K562 (cell line): Measurements from ENCODE around the gene UBE3D. TPM values are rescaled to one million over a fixed set of nuclear protein-coding genes. Genes with fewer than 3 reads are reported as not detected.
A peak's percentile ranks its signal among the peaks of the same experiment; 100 is the strongest.

ENCODE experiments used
- CBX8 ChIP-seq: fragments of 200-600 bp; sonication (generic); IDR thresholded peaks from 2 replicates; pipeline ENCODE4 v1.6.1; 2012; ENCODE audit warnings: borderline replicate concordance, mixed run types, low read depth, mild to moderate bottlenecking, moderate library complexity, mixed read lengths, low read length, control low read depth, inconsistent platforms; ENCODE audit not compliant: poor library complexity, severe bottlenecking; ENCODE audit errors: extremely low read depth
- DIDO1 ChIP-seq: fragments of 450-650 bp; IDR thresholded peaks from 2 replicates; pipeline ENCODE4 v1.6.1; 2016; ENCODE audit warnings: low read depth, missing biosample characterization, missing genetic modification characterization
- LCOR ChIP-seq: sonication (generic); formaldehyde crosslinking; IDR thresholded peaks from 2 replicates; pipeline ENCODE4 v1.8.0; 2022; ENCODE audit warnings: mild to moderate bottlenecking, missing genetic modification reagents
- MXI1 ChIP-seq: IDR thresholded peaks from 2 replicates; pipeline ENCODE4 v1.6.1; 2011; ENCODE audit warnings: low read depth, mild to moderate bottlenecking, improper control_type of control experiment, low read length
- NFIC ChIP-seq: fragments of 450-650 bp; IDR thresholded peaks from 2 replicates; pipeline ENCODE4 v1.6.1; 2017; ENCODE audit warnings: mild to moderate bottlenecking, inconsistent platforms
- POLR2B ChIP-seq: fragments of 450-650 bp; IDR thresholded peaks from 2 replicates; pipeline ENCODE4 v1.6.1; 2018; ENCODE audit warnings: low read depth; ENCODE audit not compliant: partially characterized antibody
- PPARD ChIP-seq: fragments of 250-450 bp; sonication (Bioruptor Pico); IDR thresholded peaks from 2 replicates; pipeline ENCODE4 v1.8.0; 2022; ENCODE audit warnings: inconsistent platforms, mild to moderate bottlenecking, moderate library complexity
- RNF2 ChIP-seq: sonication (generic); IDR thresholded peaks from 2 replicates; pipeline ENCODE4 v1.6.1; 2016
- SMAD4 ChIP-seq: fragments of 250-450 bp; sonication (Bioruptor Pico); conservative IDR thresholded peaks from 2 replicates; pipeline ENCODE4 v1.8.0; 2021; ENCODE audit warnings: inconsistent platforms, mild to moderate bottlenecking, moderate library complexity
- TCF7L2 ChIP-seq: fragments of 150-350 bp; IDR thresholded peaks from 2 replicates; pipeline ENCODE4 v1.6.1; 2016; ENCODE audit warnings: low read depth, mild to moderate bottlenecking, low read length, moderate library complexity
- ZNF212 ChIP-seq: fragments of 450-650 bp; formaldehyde crosslinking; IDR thresholded peaks from 2 replicates; pipeline ENCODE4 v1.4.0; 2020; ENCODE audit warnings: mild to moderate bottlenecking
- ZNF695 ChIP-seq: fragments of 450-650 bp; formaldehyde crosslinking; IDR thresholded peaks from 2 replicates; pipeline ENCODE4 v1.4.0; 2020; ENCODE audit warnings: mild to moderate bottlenecking, moderate library complexity
- polyA plus RNA-seq, 8 experiments: library from polyadenylated mRNA; depleted of rRNA in 4 of 8; stranded (reverse) in 5 of 8; unstranded in 3 of 8; fragments of >200 nt; fragmentation: Nextera tagmentation in 2 of 8; fragmentation: Illumina TruSeq in 1 of 8; extraction: Ambion mirVana in 2 of 8; extraction: Trizol in 1 of 8; gene quantifications; 2 replicates each; pipeline versions ENCODE4 v1.2.1 to v1.2.3, GENCODE V29; 2011 to 2014; ENCODE audit warnings: inconsistent platforms in 1 of 8, missing spikeins in 1 of 8
- total RNA-seq, 7 experiments: library from RNA; depleted of rRNA in 6 of 7; stranded (reverse); fragments of >200 nt in 6 of 7; fragmentation: Illumina TruSeq in 2 of 7; extraction: Trizol in 2 of 7; gene quantifications; 2 replicates each; pipeline versions ENCODE4 v1.2.1 to v1.2.3, GENCODE V29; 2011 to 2021; ENCODE audit warnings: low replicate concordance in 1 of 7
- TF ChIP-seq, protein P1 (sequence below): fragments of 250-450 bp; sonication (Bioruptor Pico); IDR thresholded peaks from 2 replicates; pipeline ENCODE4 v1.4.0; 2020
- TF ChIP-seq, protein P2 (sequence below): sonication (generic); formaldehyde crosslinking; IDR thresholded peaks from 2 replicates; pipeline ENCODE4 v1.8.1; 2023; ENCODE audit warnings: missing genetic modification reagents, mild to moderate bottlenecking, borderline replicate concordance
- TF ChIP-seq, protein P3 (sequence below): sonication (generic); formaldehyde crosslinking; IDR thresholded peaks from 2 replicates; pipeline ENCODE4 v1.8.1; 2023; ENCODE audit warnings: mild to moderate bottlenecking, missing genetic modification reagents

The UBE3D gene
- total and polyA plus RNA-seq, 9 of the 15 experiments (the other 6 are each of a cell fraction or from before 2014, with no cell fraction given) = 9.4 to 17.6 (median 11.9) TPM

DNA sequence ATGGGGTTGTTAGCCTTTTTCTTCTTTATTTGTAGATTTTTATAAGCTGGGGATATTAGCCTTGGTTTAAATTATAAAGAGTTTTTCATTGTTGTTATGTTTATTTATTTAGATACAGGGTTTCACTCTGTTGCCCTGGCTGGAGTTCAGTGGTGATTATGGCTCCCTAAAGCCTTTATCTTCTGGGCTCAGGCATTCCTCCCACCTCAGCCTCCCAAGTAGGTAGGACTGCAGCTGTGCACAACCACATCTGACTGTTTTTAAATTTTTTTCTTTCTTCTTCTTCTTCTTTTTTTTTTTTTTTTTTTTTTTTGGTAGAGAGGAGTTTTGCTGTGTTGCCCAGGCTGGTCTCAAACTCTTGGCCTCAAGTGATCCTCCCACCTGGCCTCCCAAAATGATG, 80.9 kb downstream of the UBE3D start (continued):
- TF ChIP-seq, protein P1, sequence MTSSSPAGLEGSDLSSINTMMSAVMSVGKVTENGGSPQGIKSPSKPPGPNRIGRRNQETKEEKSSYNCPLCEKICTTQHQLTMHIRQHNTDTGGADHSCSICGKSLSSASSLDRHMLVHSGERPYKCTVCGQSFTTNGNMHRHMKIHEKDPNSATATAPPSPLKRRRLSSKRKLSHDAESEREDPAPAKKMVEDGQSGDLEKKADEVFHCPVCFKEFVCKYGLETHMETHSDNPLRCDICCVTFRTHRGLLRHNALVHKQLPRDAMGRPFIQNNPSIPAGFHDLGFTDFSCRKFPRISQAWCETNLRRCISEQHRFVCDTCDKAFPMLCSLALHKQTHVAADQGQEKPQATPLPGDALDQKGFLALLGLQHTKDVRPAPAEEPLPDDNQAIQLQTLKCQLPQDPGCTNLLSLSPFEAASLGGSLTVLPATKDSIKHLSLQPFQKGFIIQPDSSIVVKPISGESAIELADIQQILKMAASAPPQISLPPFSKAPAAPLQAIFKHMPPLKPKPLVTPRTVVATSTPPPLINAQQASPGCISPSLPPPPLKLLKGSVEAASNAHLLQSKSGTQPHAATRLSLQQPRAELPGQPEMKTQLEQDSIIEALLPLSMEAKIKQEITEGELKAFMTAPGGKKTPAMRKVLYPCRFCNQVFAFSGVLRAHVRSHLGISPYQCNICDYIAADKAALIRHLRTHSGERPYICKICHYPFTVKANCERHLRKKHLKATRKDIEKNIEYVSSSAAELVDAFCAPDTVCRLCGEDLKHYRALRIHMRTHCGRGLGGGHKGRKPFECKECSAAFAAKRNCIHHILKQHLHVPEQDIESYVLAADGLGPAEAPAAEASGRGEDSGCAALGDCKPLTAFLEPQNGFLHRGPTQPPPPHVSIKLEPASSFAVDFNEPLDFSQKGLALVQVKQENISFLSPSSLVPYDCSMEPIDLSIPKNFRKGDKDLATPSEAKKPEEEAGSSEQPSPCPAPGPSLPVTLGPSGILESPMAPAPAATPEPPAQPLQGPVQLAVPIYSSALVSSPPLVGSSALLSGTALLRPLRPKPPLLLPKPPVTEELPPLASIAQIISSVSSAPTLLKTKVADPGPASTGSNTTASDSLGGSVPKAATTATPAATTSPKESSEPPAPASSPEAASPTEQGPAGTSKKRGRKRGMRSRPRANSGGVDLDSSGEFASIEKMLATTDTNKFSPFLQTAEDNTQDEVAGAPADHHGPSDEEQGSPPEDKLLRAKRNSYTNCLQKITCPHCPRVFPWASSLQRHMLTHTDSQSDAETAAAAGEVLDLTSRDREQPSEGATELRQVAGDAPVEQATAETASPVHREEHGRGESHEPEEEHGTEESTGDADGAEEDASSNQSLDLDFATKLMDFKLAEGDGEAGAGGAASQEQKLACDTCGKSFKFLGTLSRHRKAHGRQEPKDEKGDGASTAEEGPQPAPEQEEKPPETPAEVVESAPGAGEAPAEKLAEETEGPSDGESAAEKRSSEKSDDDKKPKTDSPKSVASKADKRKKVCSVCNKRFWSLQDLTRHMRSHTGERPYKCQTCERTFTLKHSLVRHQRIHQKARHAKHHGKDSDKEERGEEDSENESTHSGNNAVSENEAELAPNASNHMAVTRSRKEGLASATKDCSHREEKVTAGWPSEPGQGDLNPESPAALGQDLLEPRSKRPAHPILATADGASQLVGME = no peak
- TF ChIP-seq RNF2 (no peak), DIDO1 (tag) (no peak), ZNF695 (CRISPR knock-in tag) (no peak), TCF7L2 (no peak), SMAD4 (CRISPR knock-in tag) (0 out of 2 replicates have a peak, but pooled peaks have one; percentile 15), MXI1 (no peak), ZNF212 (CRISPR knock-in tag) (no peak), LCOR (CRISPR knock-in tag) (no peak), PPARD (CRISPR knock-in tag) (no peak), CBX8 (no peak), NFIC (peak; percentile 67), POLR2B (no peak)
- TF ChIP-seq, protein P2, sequence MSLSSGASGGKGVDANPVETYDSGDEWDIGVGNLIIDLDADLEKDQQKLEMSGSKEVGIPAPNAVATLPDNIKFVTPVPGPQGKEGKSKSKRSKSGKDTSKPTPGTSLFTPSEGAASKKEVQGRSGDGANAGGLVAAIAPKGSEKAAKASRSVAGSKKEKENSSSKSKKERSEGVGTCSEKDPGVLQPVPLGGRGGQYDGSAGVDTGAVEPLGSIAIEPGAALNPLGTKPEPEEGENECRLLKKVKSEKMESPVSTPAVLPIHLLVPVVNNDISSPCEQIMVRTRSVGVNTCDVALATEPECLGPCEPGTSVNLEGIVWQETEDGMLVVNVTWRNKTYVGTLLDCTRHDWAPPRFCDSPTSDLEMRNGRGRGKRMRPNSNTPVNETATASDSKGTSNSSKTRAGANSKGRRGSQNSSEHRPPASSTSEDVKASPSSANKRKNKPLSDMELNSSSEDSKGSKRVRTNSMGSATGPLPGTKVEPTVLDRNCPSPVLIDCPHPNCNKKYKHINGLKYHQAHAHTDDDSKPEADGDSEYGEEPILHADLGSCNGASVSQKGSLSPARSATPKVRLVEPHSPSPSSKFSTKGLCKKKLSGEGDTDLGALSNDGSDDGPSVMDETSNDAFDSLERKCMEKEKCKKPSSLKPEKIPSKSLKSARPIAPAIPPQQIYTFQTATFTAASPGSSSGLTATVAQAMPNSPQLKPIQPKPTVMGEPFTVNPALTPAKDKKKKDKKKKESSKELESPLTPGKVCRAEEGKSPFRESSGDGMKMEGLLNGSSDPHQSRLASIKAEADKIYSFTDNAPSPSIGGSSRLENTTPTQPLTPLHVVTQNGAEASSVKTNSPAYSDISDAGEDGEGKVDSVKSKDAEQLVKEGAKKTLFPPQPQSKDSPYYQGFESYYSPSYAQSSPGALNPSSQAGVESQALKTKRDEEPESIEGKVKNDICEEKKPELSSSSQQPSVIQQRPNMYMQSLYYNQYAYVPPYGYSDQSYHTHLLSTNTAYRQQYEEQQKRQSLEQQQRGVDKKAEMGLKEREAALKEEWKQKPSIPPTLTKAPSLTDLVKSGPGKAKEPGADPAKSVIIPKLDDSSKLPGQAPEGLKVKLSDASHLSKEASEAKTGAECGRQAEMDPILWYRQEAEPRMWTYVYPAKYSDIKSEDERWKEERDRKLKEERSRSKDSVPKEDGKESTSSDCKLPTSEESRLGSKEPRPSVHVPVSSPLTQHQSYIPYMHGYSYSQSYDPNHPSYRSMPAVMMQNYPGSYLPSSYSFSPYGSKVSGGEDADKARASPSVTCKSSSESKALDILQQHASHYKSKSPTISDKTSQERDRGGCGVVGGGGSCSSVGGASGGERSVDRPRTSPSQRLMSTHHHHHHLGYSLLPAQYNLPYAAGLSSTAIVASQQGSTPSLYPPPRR (CRISPR knock-in tag) = no peak
- TF ChIP-seq, protein P3, sequence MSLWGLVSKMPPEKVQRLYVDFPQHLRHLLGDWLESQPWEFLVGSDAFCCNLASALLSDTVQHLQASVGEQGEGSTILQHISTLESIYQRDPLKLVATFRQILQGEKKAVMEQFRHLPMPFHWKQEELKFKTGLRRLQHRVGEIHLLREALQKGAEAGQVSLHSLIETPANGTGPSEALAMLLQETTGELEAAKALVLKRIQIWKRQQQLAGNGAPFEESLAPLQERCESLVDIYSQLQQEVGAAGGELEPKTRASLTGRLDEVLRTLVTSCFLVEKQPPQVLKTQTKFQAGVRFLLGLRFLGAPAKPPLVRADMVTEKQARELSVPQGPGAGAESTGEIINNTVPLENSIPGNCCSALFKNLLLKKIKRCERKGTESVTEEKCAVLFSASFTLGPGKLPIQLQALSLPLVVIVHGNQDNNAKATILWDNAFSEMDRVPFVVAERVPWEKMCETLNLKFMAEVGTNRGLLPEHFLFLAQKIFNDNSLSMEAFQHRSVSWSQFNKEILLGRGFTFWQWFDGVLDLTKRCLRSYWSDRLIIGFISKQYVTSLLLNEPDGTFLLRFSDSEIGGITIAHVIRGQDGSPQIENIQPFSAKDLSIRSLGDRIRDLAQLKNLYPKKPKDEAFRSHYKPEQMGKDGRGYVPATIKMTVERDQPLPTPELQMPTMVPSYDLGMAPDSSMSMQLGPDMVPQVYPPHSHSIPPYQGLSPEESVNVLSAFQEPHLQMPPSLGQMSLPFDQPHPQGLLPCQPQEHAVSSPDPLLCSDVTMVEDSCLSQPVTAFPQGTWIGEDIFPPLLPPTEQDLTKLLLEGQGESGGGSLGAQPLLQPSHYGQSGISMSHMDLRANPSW (CRISPR knock-in tag) = no peak
